Stimulated activated naive CD8-positive, alpha-beta T cell treated with anti-CD3 and anti-CD28 coated beads, Interleukin-15, Interleukin-2, amounts not matched to agents 100 ng/mL and 50 ng/mL, for 24 hours (primary cell): ENCODE measurements around the gene CUL9.
A peak's percentile ranks its signal among the peaks of the same experiment; 100 is the strongest.

ENCODE experiments used
- H3K27ac Mint-ChIP-seq: one replicate; pipeline ENCODE4 v1.8.0; 2021; ENCODE audit warnings: mild to moderate bottlenecking, mixed read lengths
- H3K27me3 Mint-ChIP-seq: one replicate; pipeline ENCODE4 v1.8.0; 2021; ENCODE audit warnings: mixed read lengths
- H3K36me3 Mint-ChIP-seq: one replicate; pipeline ENCODE4 v1.8.0; 2021; ENCODE audit warnings: low read depth, mixed read lengths
- H3K4me1 Mint-ChIP-seq: one replicate; pipeline ENCODE4 v1.8.0; 2021; ENCODE audit warnings: low read depth, mixed read lengths
- H3K4me3 Mint-ChIP-seq: one replicate; pipeline ENCODE4 v1.8.0; 2021; ENCODE audit warnings: mild to moderate bottlenecking, mixed read lengths
- H3K9me3 Mint-ChIP-seq: one replicate; pipeline ENCODE4 v1.8.0; 2021; ENCODE audit warnings: mixed read lengths

Gene CUL9

GRCh38 chr6:43203029-43203717, 21.2 kb downstream of the CUL9 start:
- no peak overlapping the region for H3K27ac Mint-ChIP-seq
- no peaks in the 10 kb centered on the region for H3K4me1 Mint-ChIP-seq
- no peaks in the 10 kb centered on the region for H3K27me3 Mint-ChIP-seq
- peaks cover 35% of the 10 kb centered on the region for H3K36me3 Mint-ChIP-seq
- no peak overlapping the region for H3K4me3 Mint-ChIP-seq
- no peaks in the 10 kb centered on the region for H3K9me3 Mint-ChIP-seq

GRCh38 chr6:43203718-43204095, 21.7 kb downstream of the CUL9 start:
- H3K9me3 Mint-ChIP-seq: no peaks in the 10 kb centered on the region
- H3K36me3 Mint-ChIP-seq: peaks cover 35% of the 10 kb centered on the region
- no peak overlapping the region for H3K27ac Mint-ChIP-seq
- no peaks in the 10 kb centered on the region for H3K4me1 Mint-ChIP-seq
- H3K4me3 Mint-ChIP-seq: no peak overlapping the region
- no peaks in the 10 kb centered on the region for H3K27me3 Mint-ChIP-seq

- no peaks in the 10 kb centered on the region for H3K27me3 Mint-ChIP-seq
- no peak overlapping the region for H3K27ac Mint-ChIP-seq
- no peak overlapping the region for H3K4me3 Mint-ChIP-seq
- H3K36me3 Mint-ChIP-seq: peaks cover 35% of the 10 kb centered on the region
- no peaks in the 10 kb centered on the region for H3K9me3 Mint-ChIP-seq
- no peaks in the 10 kb centered on the region for H3K4me1 Mint-ChIP-seq
Observed at GRCh38 chr6:43204271-43205105, 22.5 kb downstream of the CUL9 start.

DNA sequence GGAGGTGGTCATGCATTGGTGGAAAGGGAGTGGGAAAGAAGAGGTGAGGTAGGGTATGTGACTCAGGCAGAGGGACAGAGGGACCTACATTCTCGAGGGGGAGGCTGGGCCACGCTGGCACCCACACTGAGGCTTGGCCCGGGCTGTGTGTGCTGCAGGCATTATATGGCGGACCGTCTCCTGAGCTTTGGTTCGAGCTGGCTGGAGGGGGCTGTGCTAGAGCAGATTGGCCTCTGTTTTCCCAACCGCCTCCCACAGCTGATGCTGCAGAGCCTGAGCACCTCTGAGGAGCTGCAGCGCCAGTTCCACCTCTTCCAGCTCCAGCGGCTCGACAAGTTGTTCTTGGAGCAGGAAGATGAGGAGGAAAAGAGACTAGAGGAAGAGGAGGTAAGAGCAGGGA, 23.9 kb downstream of the CUL9 start:
- Mint-ChIP-seq H3K4me3 (no peak overlapping the region), H3K27me3 (no peaks in the 10 kb centered on the region), H3K36me3 (peaks cover 25% of the 10 kb centered on the region), H3K4me1 (no peaks in the 10 kb centered on the region), H3K27ac (no peak overlapping the region), H3K9me3 (no peaks in the 10 kb centered on the region)

- Mint-ChIP-seq H3K4me1 (no peaks in the 10 kb centered on the region), H3K27ac (peak overlapping the region; percentile 29), H3K36me3 (peaks cover 24% of the 10 kb centered on the region), H3K4me3 (no peak overlapping the region), H3K9me3 (no peaks in the 10 kb centered on the region), H3K27me3 (no peaks in the 10 kb centered on the region)
Observed at GRCh38 chr6:43207286-43207685, 25.3 kb downstream of the CUL9 start.

- no peaks in the 10 kb centered on the region for H3K4me1 Mint-ChIP-seq
- no peaks in the 10 kb centered on the region for H3K9me3 Mint-ChIP-seq
- peaks cover 11% of the 10 kb centered on the region for H3K36me3 Mint-ChIP-seq
- no peak overlapping the region for H3K4me3 Mint-ChIP-seq
- H3K27me3 Mint-ChIP-seq: no peaks in the 10 kb centered on the region
- H3K27ac Mint-ChIP-seq: no peak overlapping the region
Observed at GRCh38 chr6:43211955-43212354, 30.0 kb downstream of the CUL9 start.

- H3K36me3 Mint-ChIP-seq: peaks cover 17% of the 10 kb centered on the region
- H3K9me3 Mint-ChIP-seq: no peaks in the 10 kb centered on the region
- no peaks in the 10 kb centered on the region for H3K4me1 Mint-ChIP-seq
- no peaks in the 10 kb centered on the region for H3K27me3 Mint-ChIP-seq
- no peak overlapping the region for H3K27ac Mint-ChIP-seq
- no peak overlapping the region for H3K4me3 Mint-ChIP-seq
Observed at GRCh38 chr6:43213431-43213830, 31.4 kb downstream of the CUL9 start.

DNA sequence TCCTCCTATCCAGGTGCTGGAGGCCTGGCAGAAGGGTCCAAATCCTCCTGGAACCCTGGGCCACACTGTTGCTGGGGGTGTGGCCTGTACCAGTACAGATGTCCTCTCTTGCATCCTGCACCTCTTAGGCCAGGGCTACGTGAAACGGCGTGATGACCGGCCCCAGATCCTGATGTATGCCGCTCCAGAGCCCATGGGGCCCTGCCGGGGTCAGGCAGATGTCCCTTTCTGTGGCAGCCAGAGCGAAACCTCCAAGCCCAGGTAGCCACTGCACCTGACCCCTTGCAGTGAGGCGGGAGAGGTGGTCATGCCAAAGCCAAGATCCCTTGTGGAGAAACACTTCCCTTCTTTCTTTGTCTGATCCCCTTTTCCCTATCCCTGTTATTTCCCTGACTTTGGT, 33.1 kb downstream of the CUL9 start:
- Mint-ChIP-seq H3K9me3 (no peaks in the 10 kb centered on the region), H3K36me3 (peaks cover 24% of the 10 kb centered on the region), H3K4me1 (no peaks in the 10 kb centered on the region), H3K27ac (no peak overlapping the region), H3K4me3 (no peak overlapping the region), H3K27me3 (no peaks in the 10 kb centered on the region)

DNA sequence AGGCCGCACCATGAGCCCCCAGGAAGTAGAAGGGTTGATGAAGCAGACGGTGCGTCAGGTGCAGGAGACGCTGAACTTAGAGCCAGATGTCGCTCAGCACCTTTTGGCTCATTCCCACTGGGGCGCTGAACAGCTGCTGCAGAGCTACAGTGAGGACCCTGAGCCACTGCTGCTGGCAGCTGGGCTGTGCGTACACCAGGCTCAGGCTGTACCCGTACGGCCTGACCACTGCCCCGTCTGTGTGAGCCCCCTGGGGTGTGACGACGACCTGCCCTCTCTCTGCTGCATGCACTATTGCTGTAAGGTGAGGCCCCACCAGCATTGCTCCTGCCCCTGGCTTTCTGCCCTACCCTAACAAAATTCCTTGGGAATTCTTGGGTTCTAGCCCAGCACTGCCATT, 34.2 kb downstream of the CUL9 start:
- peaks cover 28% of the 10 kb centered on the region for H3K36me3 Mint-ChIP-seq
- no peak overlapping the region for H3K4me3 Mint-ChIP-seq
- H3K9me3 Mint-ChIP-seq: no peaks in the 10 kb centered on the region
- no peaks in the 10 kb centered on the region for H3K27me3 Mint-ChIP-seq
- no peak overlapping the region for H3K27ac Mint-ChIP-seq
- no peaks in the 10 kb centered on the region for H3K4me1 Mint-ChIP-seq

- peaks cover 24% of the 10 kb centered on the region for H3K36me3 Mint-ChIP-seq
- no peaks in the 10 kb centered on the region for H3K27me3 Mint-ChIP-seq
- no peak overlapping the region for H3K4me3 Mint-ChIP-seq
- peaks cover 9% of the 10 kb centered on the region for H3K4me1 Mint-ChIP-seq
- H3K9me3 Mint-ChIP-seq: no peaks in the 10 kb centered on the region
- H3K27ac Mint-ChIP-seq: no peak overlapping the region
Observed at GRCh38 chr6:43217351-43217750, 35.4 kb downstream of the CUL9 start.

GRCh38 chr6:43219119-43219518, 37.1 kb downstream of the CUL9 start:
- no peaks in the 10 kb centered on the region for H3K27me3 Mint-ChIP-seq
- no peak overlapping the region for H3K4me3 Mint-ChIP-seq
- H3K4me1 Mint-ChIP-seq: peaks cover 22% of the 10 kb centered on the region
- peaks cover 36% of the 10 kb centered on the region for H3K36me3 Mint-ChIP-seq
- H3K27ac Mint-ChIP-seq: no peak overlapping the region
- H3K9me3 Mint-ChIP-seq: no peaks in the 10 kb centered on the region

GRCh38 chr6:43219814-43220213, 37.8 kb downstream of the CUL9 start:
- Mint-ChIP-seq H3K4me3 (no peak overlapping the region), H3K36me3 (peaks cover 42% of the 10 kb centered on the region)

DNA sequence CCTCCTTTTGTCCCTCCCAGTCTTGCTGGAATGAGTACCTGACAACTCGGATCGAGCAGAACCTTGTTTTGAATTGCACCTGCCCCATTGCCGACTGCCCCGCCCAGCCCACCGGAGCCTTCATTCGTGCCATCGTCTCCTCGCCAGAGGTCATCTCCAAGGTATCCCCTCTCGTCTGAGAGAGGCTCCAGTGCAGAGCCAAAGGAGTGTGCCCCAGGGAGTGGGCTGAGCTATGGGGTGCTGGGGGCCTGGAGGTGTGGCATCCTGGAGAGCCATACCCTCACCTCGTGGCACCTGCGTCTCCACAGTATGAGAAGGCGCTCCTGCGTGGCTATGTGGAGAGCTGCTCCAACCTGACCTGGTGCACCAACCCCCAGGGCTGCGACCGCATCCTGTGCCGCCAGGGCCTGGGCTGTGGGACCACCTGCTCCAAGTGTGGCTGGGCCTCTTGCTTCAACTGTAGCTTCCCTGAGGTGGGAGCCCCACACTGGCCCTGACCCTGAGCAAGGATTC, 38.5 kb downstream of the CUL9 start:
- H3K36me3 Mint-ChIP-seq: peaks cover 45% of the 10 kb centered on the region
- H3K27me3 Mint-ChIP-seq: no peaks in the 10 kb centered on the region
- H3K27ac Mint-ChIP-seq: peak overlapping the region; percentile 49
- no peaks in the 10 kb centered on the region for H3K9me3 Mint-ChIP-seq
- no peak overlapping the region for H3K4me3 Mint-ChIP-seq
- peaks cover 34% of the 10 kb centered on the region for H3K4me1 Mint-ChIP-seq

More at GRCh38 chr6:43219814-43220213, 37.8 kb downstream of the CUL9 start:
- H3K27me3 Mint-ChIP-seq: no peaks in the 10 kb centered on the region
- no peak overlapping the region for H3K27ac Mint-ChIP-seq
- no peaks in the 10 kb centered on the region for H3K9me3 Mint-ChIP-seq
- peaks cover 29% of the 10 kb centered on the region for H3K4me1 Mint-ChIP-seq

GRCh38 chr6:43221046-43221972, 39.3 kb downstream of the CUL9 start:
- Mint-ChIP-seq H3K4me1 (peaks cover 42% of the 10 kb centered on the region), H3K4me3 (no peak overlapping the region), H3K27me3 (no peaks in the 10 kb centered on the region), H3K36me3 (peaks cover 51% of the 10 kb centered on the region), H3K27ac (peak overlapping the region; percentile 78), H3K9me3 (no peaks in the 10 kb centered on the region)
